Glomerular visceral epithelial cell (primary cell): Measurements from ENCODE around the gene TPRG1L.

Experiments
- DNase-seq: peaks from one replicate; pipeline ENCODE4 v3.0.0-alpha.2; 2016; ENCODE audit errors: extremely low spot score

Gene TPRG1L

GRCh38 chr1:3593745-3594144 is 31.1 kb upstream of the TPRG1L start:
- no peak for DNase-seq

- DNase-seq, result no peak
These were observed 30.0 kb upstream of the TPRG1L start for GRCh38 chr1:3594706-3595377.

GRCh38 chr1:3595949-3596348 is 28.9 kb upstream of the TPRG1L start:
- no peak for DNase-seq

GRCh38 chr1:3596663-3597598 is 27.9 kb upstream of the TPRG1L start:
- DNase-seq, result no peak

GRCh38 chr1:3597599-3597964 is 27.2 kb upstream of the TPRG1L start:
- no peak for DNase-seq

GRCh38 chr1:3598051-3598491 is 26.7 kb upstream of the TPRG1L start:
- DNase-seq, result no peak

GRCh38 chr1:3598522-3599285 is 26.1 kb upstream of the TPRG1L start:
- no peak for DNase-seq

GRCh38 chr1:3599286-3599811 is 25.5 kb upstream of the TPRG1L start:
- DNase-seq, result no peak

- DNase-seq, result no peak
These were observed 25.0 kb upstream of the TPRG1L start for GRCh38 chr1:3599816-3600215.

- DNase-seq, result no peak
These were observed 24.5 kb upstream of the TPRG1L start for GRCh38 chr1:3600354-3600753.

GRCh38 chr1:3601743-3602142 is 23.1 kb upstream of the TPRG1L start:
- DNase-seq, result no peak

GRCh38 chr1:3602375-3602774 is 22.4 kb upstream of the TPRG1L start:
- DNase-seq, result no peak

- no peak for DNase-seq
These were observed 21.7 kb upstream of the TPRG1L start for GRCh38 chr1:3603156-3603555.

- DNase-seq, result no peak
These were observed 21.0 kb upstream of the TPRG1L start for GRCh38 chr1:3603571-3604467.

GRCh38 chr1:3604468-3604974 is 20.3 kb upstream of the TPRG1L start:
- no peak for DNase-seq

- no peak for DNase-seq
These were observed 19.6 kb upstream of the TPRG1L start for GRCh38 chr1:3604997-3605823.

- no peak for DNase-seq
These were observed 17.8 kb upstream of the TPRG1L start for GRCh38 chr1:3606779-3607702.

- no peak for DNase-seq
These were observed 17.1 kb upstream of the TPRG1L start for GRCh38 chr1:3607703-3608065.

- DNase-seq, result no peak
These were observed 16.7 kb upstream of the TPRG1L start for GRCh38 chr1:3608154-3608553.
